H1 (cell line): ENCODE measurements around the gene B4GALNT1. TPM values are rescaled to one million over a fixed set of nuclear protein-coding genes. Genes with fewer than 3 reads are reported as not detected.
A peak's percentile ranks its signal among the peaks of the same experiment; 100 is the strongest.

Source experiments
- KDM4A ChIP-seq: IDR thresholded peaks from one replicate; pipeline ENCODE4 v1.7.1; 2012; ENCODE audit warnings: low read depth, mild to moderate bottlenecking, moderate library complexity, low read length, inconsistent platforms; ENCODE audit not compliant: severe bottlenecking
- RAD21 ChIP-seq, 2 experiments: IDR thresholded peaks in 1 of 2; conservative IDR thresholded peaks in 1 of 2; 2 replicates each; pipeline ENCODE4 v1.6.1; 2011; ENCODE audit warnings: low read depth in 2 of 2, low read length in 2 of 2, improper control_type of control experiment in 1 of 2, inconsistent platforms in 1 of 2, mild to moderate bottlenecking in 1 of 2, moderate library complexity in 1 of 2
- RBBP5 ChIP-seq: IDR thresholded peaks from 2 replicates; pipeline ENCODE4 v1.7.1; 2012; ENCODE audit warnings: low read depth, mild to moderate bottlenecking, inconsistent platforms, low read length, moderate library complexity, borderline replicate concordance
- RNF2 ChIP-seq: fragments of 200-900, 300-1000 bp; sonication (generic); IDR thresholded peaks from 2 replicates; pipeline ENCODE4 v1.7.1; 2016; ENCODE audit warnings: borderline replicate concordance, low read depth, mild to moderate bottlenecking, antibody characterized with exemption, low read length; ENCODE audit not compliant: poor library complexity, severe bottlenecking; ENCODE audit errors: missing control alignments
- SP2 ChIP-seq: IDR thresholded peaks from 2 replicates; pipeline ENCODE4 v1.6.1; 2012; ENCODE audit warnings: mild to moderate bottlenecking, low read length, inconsistent platforms
- polyA plus RNA-seq, 7 experiments: library from polyadenylated mRNA; depleted of rRNA in 3 of 7; stranded (reverse) in 5 of 7; unstranded in 2 of 7; fragments of >200 nt in 5 of 7; fragments of 200-250 nt in 2 of 7; gene quantifications; 1 replicate in 5 of 7; 2 replicates in 1 of 7; 4 replicates in 1 of 7; pipeline versions ENCODE4 v1.2.1 to v1.2.3, GENCODE V29; 2011 to 2013; ENCODE audit warnings: missing spikeins in 2 of 7, mixed read lengths in 2 of 7
- total RNA-seq: library from RNA; stranded (reverse); fragmentation: NEBNext Ultra II Directional; extraction: Animal tissue kit (Norgen Biotek cat#: 25700); gene quantifications from 2 replicates; pipeline ENCODE4 v1.2.1, GENCODE V29; 2021
- TF ChIP-seq, protein P1 (sequence below): IDR thresholded peaks from 2 replicates; pipeline ENCODE4 v1.6.1; 2012; ENCODE audit warnings: inconsistent platforms

The B4GALNT1 gene
- total and polyA plus RNA-seq, 2 of the 8 experiments (the other 6 are each of a cell fraction or from before 2014, with no cell fraction given): 1.5 to 2.3 TPM

DNA sequence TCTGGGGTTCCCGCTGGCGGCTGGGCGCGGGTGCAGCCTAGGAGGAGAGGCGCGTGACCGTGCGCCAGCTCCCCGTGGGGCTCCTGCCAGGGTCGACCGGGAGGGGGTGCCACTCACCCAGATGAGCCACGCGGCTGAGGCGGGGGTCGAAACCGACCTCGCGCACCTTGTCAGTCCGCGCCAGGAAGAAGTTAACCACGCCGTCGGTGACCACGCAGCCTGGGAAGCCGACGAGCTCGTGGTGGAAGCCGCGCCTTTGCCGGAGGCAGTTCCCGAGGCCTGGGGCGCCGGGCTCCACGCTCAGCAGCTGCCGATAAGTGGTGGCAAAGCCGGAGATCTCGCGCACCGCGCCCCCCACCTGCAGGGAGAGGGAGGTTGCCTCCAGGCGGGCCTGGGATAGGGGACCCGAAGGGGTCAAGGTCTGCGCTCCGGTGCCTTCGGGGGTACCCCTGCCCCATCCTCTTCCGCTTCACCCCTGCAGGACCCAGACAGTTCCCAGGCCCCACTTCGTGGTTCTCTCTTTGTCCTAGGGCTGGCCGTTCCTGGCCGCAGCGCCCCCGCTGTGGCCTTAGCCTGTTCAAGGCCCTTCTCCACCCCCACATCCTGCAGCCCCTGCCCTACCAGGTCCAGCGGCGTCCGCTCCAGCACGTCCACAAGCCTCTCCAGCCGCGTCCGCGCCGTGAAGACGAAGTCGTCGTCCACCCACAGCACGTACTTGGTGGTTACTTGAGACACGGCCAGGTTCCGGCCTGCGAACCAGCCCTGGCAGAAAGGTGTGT, 5.3 kb downstream of the B4GALNT1 start (continued):
- TF ChIP-seq SP2: no peak
- TF ChIP-seq RAD21 (IDR thresholded peaks at IDR 0.05 in 1 of 2, conservative IDR thresholded peaks at IDR 0.05 in 1 of 2; ENCODE audit: low read depth in 2 of 2, low read length in 2 of 2): peak; percentile 36 to 41
- TF ChIP-seq, protein P1, sequence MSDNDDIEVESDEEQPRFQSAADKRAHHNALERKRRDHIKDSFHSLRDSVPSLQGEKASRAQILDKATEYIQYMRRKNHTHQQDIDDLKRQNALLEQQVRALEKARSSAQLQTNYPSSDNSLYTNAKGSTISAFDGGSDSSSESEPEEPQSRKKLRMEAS: peak; percentile 75
- TF ChIP-seq RNF2: peak; percentile 51
- 0 out of 2 replicates have a peak, but pooled peaks have one; percentile 37 for TF ChIP-seq RBBP5
- peak; percentile 70 for TF ChIP-seq KDM4A
- TF ChIP-seq, all 59 proteins: peak for 9
